H9 (cell line): ENCODE data around the gene SNUPN. TPM values are rescaled to one million over a fixed set of nuclear protein-coding genes. Genes with fewer than 3 reads are reported as not detected.
"Not testable (repeated sequence)": the region's sequence is repeated elsewhere in the genome, so short reads cannot be mapped to it uniquely, and the experiment has no call there.

Experiments used
- DNase-seq: peaks from one replicate; pipeline ENCODE4 v3.0.0-alpha.2; 2017
- H2AFZ ChIP-seq: one replicate; pipeline ENCODE4 v1.6.1; 2013; ENCODE audit warnings: mild to moderate bottlenecking, low read length, control low read depth, moderate library complexity
- H2AK5ac ChIP-seq: 2 replicates; pipeline ENCODE4 v1.6.1; 2013; ENCODE audit warnings: low read length, control low read depth, mixed read lengths; ENCODE audit not compliant: insufficient read length
- H2BK120ac ChIP-seq: one replicate; pipeline ENCODE4 v1.6.1; 2013; ENCODE audit warnings: low read depth, mild to moderate bottlenecking, low read length, control low read depth, inconsistent platforms; ENCODE audit not compliant: poor library complexity, severe bottlenecking
- H2BK12ac ChIP-seq: 2 replicates; pipeline ENCODE4 v1.6.1; 2013; ENCODE audit warnings: low read length, control low read depth, mixed read lengths, low read depth; ENCODE audit not compliant: insufficient read length
- H2BK15ac ChIP-seq: 2 replicates; pipeline ENCODE4 v1.6.1; 2013; ENCODE audit warnings: low read depth, low read length, control low read depth
- H2BK20ac ChIP-seq: one replicate; pipeline ENCODE4 v1.6.1; 2013; ENCODE audit warnings: low read depth, mild to moderate bottlenecking, low read length, control low read depth, inconsistent platforms; ENCODE audit not compliant: poor library complexity, severe bottlenecking
- H2BK5ac ChIP-seq: 2 replicates; pipeline ENCODE4 v1.6.1; 2013; ENCODE audit warnings: low read length, control low read depth, mixed read lengths; ENCODE audit not compliant: insufficient read length
- H3K14ac ChIP-seq: 2 replicates; pipeline ENCODE4 v1.6.1; 2013; ENCODE audit warnings: low read length, control low read depth; ENCODE audit not compliant: insufficient read depth
- H3K18ac ChIP-seq: 2 replicates; pipeline ENCODE4 v1.6.1; 2013; ENCODE audit warnings: low read depth, mild to moderate bottlenecking, mixed read lengths, low read length, control low read depth; ENCODE audit not compliant: insufficient read length
- H3K23ac ChIP-seq: 2 replicates; pipeline ENCODE4 v1.6.1; 2013; ENCODE audit warnings: low read length, control low read depth, mixed read lengths, low read depth; ENCODE audit not compliant: insufficient read length
- H3K23me2 ChIP-seq: 2 replicates; pipeline ENCODE4 v1.6.1; 2013; ENCODE audit warnings: low read depth, mild to moderate bottlenecking, mixed read lengths, low read length, control low read depth; ENCODE audit not compliant: insufficient read length, poor library complexity, severe bottlenecking
- H3K27ac ChIP-seq: 2 replicates; pipeline ENCODE4 v1.5.1; 2013; ENCODE audit warnings: low read length, control low read depth, mixed read lengths, low read depth; ENCODE audit not compliant: insufficient read length
- H3K27me3 ChIP-seq: 2 replicates; pipeline ENCODE4 v1.6.1; 2013; ENCODE audit warnings: low read length, control low read depth, inconsistent platforms; ENCODE audit not compliant: insufficient read depth
- H3K4ac ChIP-seq: 2 replicates; pipeline ENCODE4 v1.6.1; 2013; ENCODE audit warnings: low read depth, mild to moderate bottlenecking, control low read depth, inconsistent platforms, low read length, moderate library complexity
- H3K4me1 ChIP-seq: 2 replicates; pipeline ENCODE4 v1.6.1; 2013; ENCODE audit warnings: low read length, control low read depth, inconsistent platforms; ENCODE audit not compliant: insufficient read depth
- H3K4me2 ChIP-seq: 2 replicates; pipeline ENCODE4 v1.6.1; 2013; ENCODE audit warnings: low read length, control low read depth, mixed read lengths; ENCODE audit not compliant: insufficient read length, insufficient read depth
- H3K56ac ChIP-seq: 2 replicates; pipeline ENCODE4 v1.6.1; 2013; ENCODE audit warnings: low read depth, mild to moderate bottlenecking, mixed read lengths, low read length, control low read depth; ENCODE audit not compliant: insufficient read length
- H3K79me1 ChIP-seq: 2 replicates; pipeline ENCODE4 v1.6.1; 2013; ENCODE audit warnings: low read depth, mild to moderate bottlenecking, moderate library complexity, low read length, control low read depth, inconsistent platforms; ENCODE audit not compliant: insufficient read depth, poor library complexity, severe bottlenecking
- H3K79me2 ChIP-seq: 2 replicates; pipeline ENCODE4 v1.6.1; 2013; ENCODE audit warnings: low read length, control low read depth, inconsistent platforms; ENCODE audit not compliant: insufficient read depth
- H3K9ac ChIP-seq: 2 replicates; pipeline ENCODE4 v1.6.1; 2013; ENCODE audit warnings: low read length, control low read depth, mixed read lengths; ENCODE audit not compliant: insufficient read length; ENCODE audit errors: extremely low read depth
- H3K9me3 ChIP-seq: one replicate; pipeline ENCODE4 v1.6.1; 2013; ENCODE audit warnings: low read depth, low read length, inconsistent platforms; ENCODE audit not compliant: control insufficient read depth
- H3T11ph ChIP-seq: one replicate; pipeline ENCODE4 v1.6.1; 2013; ENCODE audit warnings: mild to moderate bottlenecking, low read length, control low read depth, inconsistent platforms
- H4K20me1 ChIP-seq: one replicate; pipeline ENCODE4 v1.6.1; 2013; ENCODE audit not compliant: control insufficient read depth, insufficient read length, insufficient read depth
- H4K5ac ChIP-seq: 2 replicates; pipeline ENCODE4 v1.6.1; 2013; ENCODE audit warnings: low read depth, mild to moderate bottlenecking, mixed read lengths, low read length, control low read depth; ENCODE audit not compliant: insufficient read length
- H4K8ac ChIP-seq: replicated peaks from 2 replicates; pipeline ENCODE4 v1.6.1; 2013; ENCODE audit warnings: low read length, control low read depth, mixed read lengths, low read depth; ENCODE audit not compliant: insufficient read length
- H4K91ac ChIP-seq: 2 replicates; pipeline ENCODE4 v1.6.1; 2013; ENCODE audit warnings: low read depth, mild to moderate bottlenecking, moderate library complexity, mixed read lengths, low read length, control low read depth; ENCODE audit not compliant: insufficient read length
- H3K27ac Mint-ChIP-seq, 3 experiments: 2 replicates in 2 of 3; 3 replicates in 1 of 3; pipeline ENCODE4 v1.8.0; 2020 to 2021; ENCODE audit warnings: mixed read lengths in 3 of 3, mild to moderate bottlenecking in 1 of 3, moderate library complexity in 1 of 3
- H3K27me3 Mint-ChIP-seq: 2 replicates; pipeline ENCODE4 v1.8.0; 2021; ENCODE audit warnings: low read depth, mild to moderate bottlenecking, moderate library complexity, mixed read lengths
- H3K36me3 Mint-ChIP-seq, 3 experiments: 2 replicates in 2 of 3; 3 replicates in 1 of 3; pipeline ENCODE4 v1.8.0; 2020 to 2021; ENCODE audit warnings: low read depth in 3 of 3, mixed read lengths in 3 of 3; ENCODE audit not compliant: insufficient read depth in 1 of 3
- H3K4me1 Mint-ChIP-seq, 2 experiments: 2 replicates each; pipeline ENCODE4 v1.8.0; 2020; ENCODE audit warnings: mixed read lengths in 2 of 2
- H3K4me3 Mint-ChIP-seq, 2 experiments: 2 replicates in 1 of 2; 3 replicates in 1 of 2; pipeline ENCODE4 v1.8.0; 2020 to 2021; ENCODE audit warnings: mild to moderate bottlenecking in 2 of 2, mixed read lengths in 2 of 2, moderate library complexity in 1 of 2
- H3K9me3 Mint-ChIP-seq, 2 experiments: 2 replicates in 1 of 2; 3 replicates in 1 of 2; pipeline ENCODE4 v1.8.0; 2020; ENCODE audit warnings: mild to moderate bottlenecking in 2 of 2, mixed read lengths in 2 of 2, moderate library complexity in 1 of 2
- CTCF ChIP-seq: fragments of 200-600 bp; sonication (generic); conservative IDR thresholded peaks from 3 replicates; pipeline ENCODE4 v1.8.0; 2021; ENCODE audit warnings: antibody characterized with exemption, mild to moderate bottlenecking
- WGBS: extraction: QIAGEN DNeasy Blood & Tissue Kit; methylation state at CpG from one replicate; pipeline ENCODE4 v1.1.7; 2013; ENCODE audit warnings: missing lambda C conversion rate, low lambda C conversion rate, mixed read lengths; ENCODE audit not compliant: insufficient read length; ENCODE audit errors: extremely low coverage; 5-methylcytosine and 5-hydroxymethylcytosine counted together
- total RNA-seq: library from RNA; stranded (reverse); gene quantifications from 2 replicates; pipeline ENCODE4 v1.2.1, GENCODE V29; 2021

The SNUPN gene
- total RNA-seq, 1 experiment from 2014 or later = 32.7 TPM

GRCh38 chr15:75583701-75584100 lies 41.8 kb downstream of the SNUPN start:
- Histone ChIP-seq H3K27ac (no peak overlapping the region), H2BK5ac (no peak overlapping the region), H3K27me3 (no peaks in the 10 kb centered on the region), H2AFZ (no peak overlapping the region), H3K56ac (no peak overlapping the region), H2BK12ac (no peak overlapping the region), H3K14ac (no peak overlapping the region), H3K4me1 (no peaks in the 10 kb centered on the region), H2AK5ac (no peak overlapping the region), H3K9ac (no peak overlapping the region), H2BK20ac (no peak overlapping the region), H3K23ac (no peak overlapping the region), H4K20me1 (no peaks in the 10 kb centered on the region), H4K5ac (no peak overlapping the region), H3K79me1 (no peaks in the 10 kb centered on the region), H3K18ac (no peak overlapping the region), H3T11ph (no peak overlapping the region), H3K79me2 (no peaks in the 10 kb centered on the region), H2BK15ac (no peak overlapping the region), H3K9me3 (no peaks in the 10 kb centered on the region), H3K4ac (no peak overlapping the region), H3K23me2 (peaks cover 6% of the 10 kb centered on the region), H4K8ac (no peak overlapping the region), H4K91ac (no peak overlapping the region), H3K4me2 (no peak overlapping the region), H2BK120ac (no peak overlapping the region)
- Mint-ChIP-seq H3K4me1 (peaks cover 12 to 15% of the 10 kb centered on the region in 2 experiments), H3K36me3 (peaks cover 0 to 6% (median 0%) of the 10 kb centered on the region in 3 experiments; a peak in 2 of 7 replicates), H3K27ac (peak overlapping the region in 1 of 3 experiments; percentile 90; a peak in 4 of 7 replicates), H3K9me3 (peaks cover 0 to 3% of the 10 kb centered on the region in 2 experiments; a peak in 2 of 5 replicates), H3K4me3 (no peak overlapping the region), H3K27me3 (no peaks in the 10 kb centered on the region)
- TF ChIP-seq CTCF = no peak
- WGBS = no CpG with 5 or more reads among the region's 5 CpGs
- DNase-seq = no peak

GRCh38 chr15:75582943-75583342 lies 42.6 kb downstream of the SNUPN start:
- H3K4ac ChIP-seq, H2BK20ac ChIP-seq: not testable (repeated sequence)

More at GRCh38 chr15:75582943-75583342, 42.6 kb downstream of the SNUPN start:
- not testable (repeated sequence) for H3K14ac ChIP-seq, H3K23me2 ChIP-seq, H3K9me3 ChIP-seq, H2BK15ac ChIP-seq, H3K27ac Mint-ChIP-seq, H4K8ac ChIP-seq, H3K9me3 Mint-ChIP-seq, H3K4me2 ChIP-seq, H3K79me2 ChIP-seq, H4K91ac ChIP-seq, H2BK5ac ChIP-seq, H2BK120ac ChIP-seq, H3K27me3 ChIP-seq, H4K20me1 ChIP-seq, H3K27me3 Mint-ChIP-seq, H3K36me3 Mint-ChIP-seq, H3T11ph ChIP-seq, H3K18ac ChIP-seq, H4K5ac ChIP-seq, H2AK5ac ChIP-seq, DNase-seq, H3K9ac ChIP-seq, H3K23ac ChIP-seq, H3K4me3 Mint-ChIP-seq, H3K79me1 ChIP-seq, H2BK12ac ChIP-seq, H3K27ac ChIP-seq, H3K56ac ChIP-seq, H2AFZ ChIP-seq, H3K4me1 ChIP-seq
- H3K4me1 Mint-ChIP-seq = peaks cover 12 to 15% of the 10 kb centered on the region in 2 experiments
- whole genome bisulfite sequencing = no CpG with 5 or more reads among the region's 5 CpGs
